Neural progenitor cell (in vitro differentiated cells): ENCODE data around the gene CRB3. TPM values are rescaled to one million over a fixed set of nuclear protein-coding genes. Genes with fewer than 3 reads are reported as not detected.

ENCODE experiments used
- DNase-seq: peaks from one replicate; pipeline ENCODE4 v3.0.0-alpha.2; 2016; ENCODE audit warnings: low spot score
- H2AFZ ChIP-seq: fragments of 200-600 bp; sonication (generic); replicated peaks from 2 replicates; pipeline ENCODE4 v1.6.1; 2016; ENCODE audit warnings: antibody characterized with exemption
- H3F3A ChIP-seq: fragments of 200-600 bp; sonication (generic); 2 replicates; pipeline ENCODE4 v1.6.1; 2016; ENCODE audit warnings: antibody characterized with exemption, low read depth
- H3K27ac ChIP-seq: fragments of 200-600 bp; sonication (generic); 2 replicates; pipeline ENCODE4 v1.5.1; 2016; ENCODE audit warnings: mild to moderate bottlenecking
- H3K27me3 ChIP-seq: fragments of 200-600 bp; sonication (generic); 2 replicates; pipeline ENCODE4 v1.6.1; 2016; ENCODE audit warnings: mild to moderate bottlenecking, moderate library complexity
- H3K36me3 ChIP-seq: fragments of 200-600 bp; sonication (generic); 2 replicates; pipeline ENCODE4 v1.5.1; 2016
- H3K4me1 ChIP-seq: fragments of 200-600 bp; sonication (generic); 2 replicates; pipeline ENCODE4 v1.6.1; 2016; ENCODE audit warnings: mixed run types
- H3K4me2 ChIP-seq: fragments of 200-600 bp; sonication (generic); 2 replicates; pipeline ENCODE4 v1.6.1; 2016
- H3K4me3 ChIP-seq: fragments of 200-600 bp; sonication (generic); 2 replicates; pipeline ENCODE4 v1.5.1; 2016
- H3K79me2 ChIP-seq: fragments of 200-600 bp; sonication (generic); 2 replicates; pipeline ENCODE4 v1.6.1; 2016; ENCODE audit warnings: low read depth
- H3K9ac ChIP-seq: fragments of 200-600 bp; sonication (generic); 2 replicates; pipeline ENCODE4 v1.6.1; 2016
- H3K9me3 ChIP-seq: fragments of 200-600 bp; sonication (generic); 2 replicates; pipeline ENCODE4 v1.5.1; 2016; ENCODE audit warnings: low read depth
- H4K20me1 ChIP-seq: fragments of 200-600 bp; sonication (generic); 2 replicates; pipeline ENCODE4 v1.6.1; 2016; ENCODE audit warnings: low read depth
- H3K27ac Mint-ChIP-seq: 3 replicates; pipeline ENCODE4 v1.8.0; 2021; ENCODE audit warnings: mixed read lengths
- H3K27me3 Mint-ChIP-seq: 2 replicates; pipeline ENCODE4 v1.8.0; 2022; ENCODE audit warnings: low read depth, mild to moderate bottlenecking, inconsistent platforms, moderate library complexity, mixed read lengths; ENCODE audit not compliant: insufficient read depth
- H3K36me3 Mint-ChIP-seq: 3 replicates; pipeline ENCODE4 v1.8.0; 2021; ENCODE audit warnings: mixed read lengths
- H3K4me1 Mint-ChIP-seq: 3 replicates; pipeline ENCODE4 v1.8.0; 2021; ENCODE audit warnings: mixed read lengths
- H3K4me3 Mint-ChIP-seq: 3 replicates; pipeline ENCODE4 v1.8.0; 2021; ENCODE audit warnings: mild to moderate bottlenecking, moderate library complexity, mixed read lengths
- H3K9me3 Mint-ChIP-seq: 3 replicates; pipeline ENCODE4 v1.8.0; 2020; ENCODE audit warnings: mixed read lengths
- EZH2 ChIP-seq: fragments of 200-600 bp; sonication (generic); IDR thresholded peaks from 2 replicates; pipeline ENCODE4 v1.6.1; 2017; ENCODE audit warnings: antibody characterized with exemption, mild to moderate bottlenecking, moderate library complexity
- EZH2phosphoT487 ChIP-seq: fragments of 200-600 bp; sonication (generic); IDR thresholded peaks from 2 replicates; pipeline ENCODE4 v1.6.1; 2017; ENCODE audit warnings: antibody characterized with exemption
- total RNA-seq: library from RNA; depleted of rRNA; stranded (reverse); fragments of >200 nt; gene quantifications from 2 replicates; pipeline ENCODE4 v1.2.3, GENCODE V29; 2015; ENCODE audit warnings: low replicate concordance
- TF ChIP-seq, protein P1 (sequence below): fragments of 200-600 bp; sonication (generic); IDR thresholded peaks from 2 replicates; pipeline ENCODE4 v1.5.1; 2017; ENCODE audit warnings: antibody characterized with exemption, mild to moderate bottlenecking

Gene CRB3
- total RNA-seq, 1 donor from 2014 or later, result 1.3 TPM

GRCh38 chr19:6416658-6417405 lies 47.2 kb upstream of the CRB3 start:
- peaks cover 95% of the 10 kb centered on the region for H4K20me1 ChIP-seq
- H3K36me3 ChIP-seq, result no peaks in the 10 kb centered on the region
- peaks cover 50% of the 10 kb centered on the region for H3K79me2 ChIP-seq
- Mint-ChIP-seq H3K27ac (no peak overlapping the region), H3K27me3 (peaks cover 15% of the 10 kb centered on the region), H3K36me3 (peaks cover 20% of the 10 kb centered on the region), H3K9me3 (no peaks in the 10 kb centered on the region), H3K4me3 (no peak overlapping the region), H3K4me1 (peaks cover 2% of the 10 kb centered on the region)
- no peak overlapping the region for H3K9ac ChIP-seq
- H3K27ac ChIP-seq, result no peak overlapping the region
- H2AFZ ChIP-seq, result no peak overlapping the region
- H3K9me3 ChIP-seq, result no peaks in the 10 kb centered on the region
- peaks cover 44% of the 10 kb centered on the region for H3F3A ChIP-seq
- TF ChIP-seq EZH2phosphoT487, result no peak
- no peak for TF ChIP-seq EZH2
- TF ChIP-seq, protein P1, sequence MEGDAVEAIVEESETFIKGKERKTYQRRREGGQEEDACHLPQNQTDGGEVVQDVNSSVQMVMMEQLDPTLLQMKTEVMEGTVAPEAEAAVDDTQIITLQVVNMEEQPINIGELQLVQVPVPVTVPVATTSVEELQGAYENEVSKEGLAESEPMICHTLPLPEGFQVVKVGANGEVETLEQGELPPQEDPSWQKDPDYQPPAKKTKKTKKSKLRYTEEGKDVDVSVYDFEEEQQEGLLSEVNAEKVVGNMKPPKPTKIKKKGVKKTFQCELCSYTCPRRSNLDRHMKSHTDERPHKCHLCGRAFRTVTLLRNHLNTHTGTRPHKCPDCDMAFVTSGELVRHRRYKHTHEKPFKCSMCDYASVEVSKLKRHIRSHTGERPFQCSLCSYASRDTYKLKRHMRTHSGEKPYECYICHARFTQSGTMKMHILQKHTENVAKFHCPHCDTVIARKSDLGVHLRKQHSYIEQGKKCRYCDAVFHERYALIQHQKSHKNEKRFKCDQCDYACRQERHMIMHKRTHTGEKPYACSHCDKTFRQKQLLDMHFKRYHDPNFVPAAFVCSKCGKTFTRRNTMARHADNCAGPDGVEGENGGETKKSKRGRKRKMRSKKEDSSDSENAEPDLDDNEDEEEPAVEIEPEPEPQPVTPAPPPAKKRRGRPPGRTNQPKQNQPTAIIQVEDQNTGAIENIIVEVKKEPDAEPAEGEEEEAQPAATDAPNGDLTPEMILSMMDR, result no peak
- H3K4me1 ChIP-seq, result no peaks in the 10 kb centered on the region
- DNase-seq, result no peak
- H3K4me2 ChIP-seq, result no peak overlapping the region
- H3K27me3 ChIP-seq, result no peaks in the 10 kb centered on the region
- H3K4me3 ChIP-seq, result no peak overlapping the region

GRCh38 chr19:6417713-6418561 lies 46.1 kb upstream of the CRB3 start:
- H3K9ac ChIP-seq, result no peak overlapping the region
- peaks cover 61% of the 10 kb centered on the region for H3K79me2 ChIP-seq
- H2AFZ ChIP-seq, result no peak overlapping the region
- H4K20me1 ChIP-seq, result peaks cover 97% of the 10 kb centered on the region
- Mint-ChIP-seq H3K27ac (no peak overlapping the region), H3K4me3 (no peak overlapping the region), H3K27me3 (peaks cover 16% of the 10 kb centered on the region), H3K36me3 (peaks cover 23% of the 10 kb centered on the region), H3K4me1 (peaks cover 14% of the 10 kb centered on the region), H3K9me3 (no peaks in the 10 kb centered on the region)
- TF ChIP-seq EZH2phosphoT487, result no peak
- TF ChIP-seq, protein P1, result peak; percentile 56
- peak; percentile 66 for DNase-seq
- peaks cover 8% of the 10 kb centered on the region for H3K4me1 ChIP-seq
- H3K36me3 ChIP-seq, result no peaks in the 10 kb centered on the region
- H3K4me3 ChIP-seq, result no peak overlapping the region
- H3K9me3 ChIP-seq, result no peaks in the 10 kb centered on the region
- no peak overlapping the region for H3K27ac ChIP-seq
- no peak overlapping the region for H3K4me2 ChIP-seq
- peaks cover 36% of the 10 kb centered on the region for H3F3A ChIP-seq
- no peaks in the 10 kb centered on the region for H3K27me3 ChIP-seq

GRCh38 chr19:6418562-6418932 lies 45.5 kb upstream of the CRB3 start:
- Mint-ChIP-seq H3K27ac (no peak overlapping the region), H3K4me3 (no peak overlapping the region), H3K36me3 (peaks cover 23% of the 10 kb centered on the region), H3K27me3 (peaks cover 17% of the 10 kb centered on the region), H3K9me3 (no peaks in the 10 kb centered on the region), H3K4me1 (peaks cover 19% of the 10 kb centered on the region)
- peaks cover 13% of the 10 kb centered on the region for H3K4me1 ChIP-seq
- no peaks in the 10 kb centered on the region for H3K36me3 ChIP-seq
- H3F3A ChIP-seq, result peaks cover 30% of the 10 kb centered on the region
- no peaks in the 10 kb centered on the region for H3K9me3 ChIP-seq
- peaks cover 98% of the 10 kb centered on the region for H4K20me1 ChIP-seq
- no peak overlapping the region for H3K9ac ChIP-seq
- H3K27me3 ChIP-seq, result no peaks in the 10 kb centered on the region
- TF ChIP-seq EZH2phosphoT487, result no peak
- TF ChIP-seq EZH2, result no peak
- TF ChIP-seq, protein P1, result no peak
- H3K27ac ChIP-seq, result no peak overlapping the region
- H3K79me2 ChIP-seq, result peaks cover 67% of the 10 kb centered on the region
- no peak overlapping the region for H3K4me3 ChIP-seq
- DNase-seq, result no peak
- no peak overlapping the region for H2AFZ ChIP-seq
- H3K4me2 ChIP-seq, result no peak overlapping the region
